Skin epidermis (tissue), 12 donors: Measurements from ENCODE around the gene ADAR.

Experiments used
- H3K27ac ChIP-seq, 21 experiments: fragments of 200-600 bp; sonication (generic) in 11 of 21; one replicate each; pipeline ENCODE4 v1.5.0; 2020; ENCODE audit warnings: mild to moderate bottlenecking in 3 of 21, inconsistent platforms in 2 of 21, moderate library complexity in 2 of 21
- H3K4me3 ChIP-seq, 7 experiments: fragments of 200-600 bp; sonication (generic) in 2 of 7; one replicate each; pipeline ENCODE4 v1.5.0; 2020; ENCODE audit warnings: inconsistent platforms in 2 of 7, mild to moderate bottlenecking in 2 of 7, moderate library complexity in 1 of 7

ADAR gene

DNA sequence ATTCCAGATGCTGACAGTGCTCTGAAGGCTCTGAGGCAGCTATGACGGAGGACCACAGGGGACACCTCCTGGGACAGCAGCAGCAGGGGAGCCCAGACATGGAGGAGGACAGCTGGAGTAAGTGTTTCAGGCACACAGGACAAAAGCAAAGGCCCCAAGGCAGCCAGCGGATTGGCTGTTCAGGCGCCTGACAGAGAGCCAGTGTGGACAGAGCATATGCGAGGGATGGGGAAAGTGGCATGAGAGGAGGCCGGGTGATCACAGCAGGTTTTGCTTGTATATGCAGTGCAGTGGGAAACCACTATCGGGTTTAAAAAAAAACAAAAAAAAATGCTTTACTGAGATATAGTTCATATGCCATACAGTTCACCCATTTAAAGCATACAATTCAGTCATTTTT is 21.3 kb downstream of the ADAR start:
- Histone ChIP-seq H3K27ac (no peak overlapping the region), H3K4me3 (no peak overlapping the region)

DNA sequence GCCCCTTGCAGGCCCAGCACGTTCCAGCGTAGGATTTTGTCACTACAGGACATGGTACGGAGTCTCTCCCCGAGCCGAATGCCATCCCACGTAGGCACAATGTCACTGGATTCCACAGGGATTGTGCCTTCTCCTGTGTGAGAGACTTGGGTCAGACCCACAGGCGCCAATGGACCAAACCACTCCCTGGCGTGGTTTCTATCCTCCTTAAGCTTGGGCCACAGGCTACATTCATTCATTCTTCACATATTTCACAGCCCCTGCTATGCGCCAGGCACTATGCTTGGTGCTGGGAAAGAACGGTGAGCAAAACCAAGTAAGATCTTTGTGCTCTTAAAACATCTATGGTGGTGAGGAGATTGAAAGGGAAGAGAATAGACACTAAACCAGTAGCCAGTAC is 21.8 kb downstream of the ADAR start:
- no peak overlapping the region for H3K4me3 ChIP-seq
- no peak overlapping the region for H3K27ac ChIP-seq

DNA sequence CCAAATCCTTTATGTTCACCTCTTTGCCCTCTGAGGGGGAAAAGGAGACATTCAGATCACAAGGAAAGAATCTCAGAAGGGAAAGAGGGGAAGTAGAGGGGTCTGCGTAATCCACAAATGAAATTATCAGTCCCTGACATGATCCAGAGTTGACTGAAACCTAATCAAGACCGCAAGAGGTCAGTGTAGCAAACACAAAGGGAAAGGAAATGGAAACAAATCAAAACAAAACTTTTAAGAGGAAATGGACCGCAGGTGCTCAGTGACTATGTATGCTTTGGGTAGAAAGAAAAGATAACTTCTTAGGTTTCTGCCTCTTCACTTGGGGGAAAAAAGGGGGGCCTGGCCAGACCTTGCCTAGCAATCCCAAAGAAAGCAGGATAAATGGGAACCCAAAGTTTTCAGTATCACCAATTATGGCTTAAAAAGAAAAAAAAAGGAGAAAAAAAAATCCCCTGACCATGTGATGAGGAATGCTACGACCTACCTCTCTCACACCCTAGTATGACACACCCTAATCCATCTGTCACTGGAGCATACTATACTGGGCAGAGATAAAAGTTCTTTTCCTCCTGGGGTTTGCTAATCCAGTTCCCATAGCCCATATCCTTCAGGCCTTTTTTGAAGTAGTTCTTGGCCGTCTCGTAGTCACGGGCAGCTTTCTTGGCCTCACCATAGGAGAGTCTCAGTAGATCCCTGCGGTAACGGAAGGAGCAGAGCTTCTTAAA is 23.6 kb downstream of the ADAR start:
- H3K27ac ChIP-seq = no peak overlapping the region
- no peak overlapping the region for H3K4me3 ChIP-seq

DNA sequence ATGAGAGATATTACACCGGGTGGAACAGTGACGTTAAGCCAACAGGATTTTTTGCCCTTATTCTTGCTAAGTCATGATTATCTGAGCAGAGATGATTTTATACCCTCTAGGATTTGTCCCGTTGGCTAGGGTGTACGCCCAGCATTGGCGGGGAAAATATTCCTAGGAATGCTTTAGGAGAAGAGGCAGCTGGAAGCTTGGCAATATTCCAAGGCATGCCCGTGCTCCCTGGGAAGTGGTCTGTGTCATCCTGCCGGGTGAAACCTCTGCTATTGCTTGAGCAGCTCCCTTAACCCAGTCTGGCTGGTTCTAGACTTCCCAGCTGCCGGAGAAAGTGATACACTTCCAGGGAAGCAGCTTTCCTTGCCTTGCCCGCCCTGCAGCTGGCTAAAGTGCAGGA is 24.2 kb downstream of the ADAR start:
- Histone ChIP-seq H3K27ac (no peak overlapping the region), H3K4me3 (no peak overlapping the region)

DNA sequence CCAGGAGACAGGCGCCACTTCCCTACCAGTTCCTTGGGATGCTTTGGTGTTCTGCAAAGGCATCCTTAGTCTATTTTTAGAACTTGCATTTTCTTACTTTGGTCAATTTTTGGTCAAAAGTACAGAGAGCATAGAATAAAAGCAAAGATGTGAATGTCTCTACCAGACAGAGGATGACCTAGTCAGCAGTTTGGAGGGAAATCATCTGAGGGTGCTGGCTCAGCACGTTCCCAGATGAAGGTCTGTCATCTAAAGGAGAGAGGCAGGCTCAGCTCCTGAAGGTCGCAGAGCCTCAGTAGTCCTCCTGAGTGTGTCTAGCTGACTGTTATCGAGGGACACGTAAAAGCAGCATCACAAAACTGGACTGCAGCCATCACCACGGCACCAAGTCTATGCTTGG is 25.1 kb downstream of the ADAR start:
- no peak overlapping the region for H3K4me3 ChIP-seq
- H3K27ac ChIP-seq = no peak overlapping the region

DNA sequence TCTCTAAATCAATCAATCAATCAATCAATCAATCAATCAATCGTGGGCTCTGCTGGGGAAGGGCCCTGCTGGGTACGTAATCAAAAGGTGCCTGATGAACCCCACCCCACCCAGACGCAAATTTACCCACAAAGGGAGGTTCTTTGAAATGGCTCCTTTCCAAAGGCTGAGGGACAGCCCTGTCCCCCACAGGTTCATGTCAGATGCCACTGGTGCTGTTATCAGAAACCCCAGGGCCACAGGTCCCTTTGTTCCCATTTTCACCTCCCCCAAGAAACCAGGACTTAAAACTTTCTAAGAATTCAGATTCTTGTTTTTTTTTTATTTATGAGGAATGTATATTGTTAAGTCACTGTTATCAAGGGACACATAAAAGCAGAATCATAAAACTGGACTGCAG is 26.2 kb downstream of the ADAR start:
- H3K4me3 ChIP-seq = no peak overlapping the region
- H3K27ac ChIP-seq = no peak overlapping the region

DNA sequence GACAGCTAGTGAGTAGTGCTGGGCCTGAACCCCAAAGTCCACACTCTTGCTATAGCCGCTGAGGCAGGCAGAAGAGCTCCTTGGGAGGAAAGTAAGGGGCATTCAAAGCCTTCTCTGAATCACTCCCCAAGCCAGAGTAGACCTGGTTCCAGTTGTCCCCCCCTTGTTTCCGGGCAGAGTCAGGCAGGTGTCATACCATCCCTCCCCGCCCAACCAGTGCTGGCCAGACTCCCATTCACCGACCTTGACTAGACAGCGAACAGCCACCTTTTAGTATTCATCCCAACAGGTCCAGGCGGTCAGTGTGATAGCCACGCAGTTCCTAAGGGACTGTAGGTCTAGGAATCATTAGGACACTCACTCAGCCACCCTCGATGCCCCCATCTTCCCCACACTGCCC is 28.6 kb downstream of the ADAR start:
- H3K27ac ChIP-seq = no peak overlapping the region
- no peak overlapping the region for H3K4me3 ChIP-seq

DNA sequence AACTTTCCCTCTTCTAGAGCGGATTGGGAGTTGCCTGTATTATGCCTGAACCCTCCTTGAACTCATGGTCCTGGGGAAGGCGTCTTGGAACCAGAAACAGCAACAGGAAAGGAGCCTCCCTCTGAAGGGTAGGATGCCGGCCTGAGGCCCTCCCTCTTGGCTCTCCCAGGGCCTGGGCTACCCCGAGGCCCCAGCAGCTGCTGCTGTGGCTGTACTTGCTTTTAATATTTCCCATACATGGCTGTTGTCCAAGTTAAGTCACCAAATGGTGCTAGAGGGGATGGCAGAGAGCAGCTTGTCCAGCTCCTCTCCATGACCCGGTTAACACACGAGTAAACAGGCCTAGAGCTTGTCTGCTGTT is 29.9 kb downstream of the ADAR start:
- Histone ChIP-seq H3K27ac (no peak overlapping the region), H3K4me3 (no peak overlapping the region)

DNA sequence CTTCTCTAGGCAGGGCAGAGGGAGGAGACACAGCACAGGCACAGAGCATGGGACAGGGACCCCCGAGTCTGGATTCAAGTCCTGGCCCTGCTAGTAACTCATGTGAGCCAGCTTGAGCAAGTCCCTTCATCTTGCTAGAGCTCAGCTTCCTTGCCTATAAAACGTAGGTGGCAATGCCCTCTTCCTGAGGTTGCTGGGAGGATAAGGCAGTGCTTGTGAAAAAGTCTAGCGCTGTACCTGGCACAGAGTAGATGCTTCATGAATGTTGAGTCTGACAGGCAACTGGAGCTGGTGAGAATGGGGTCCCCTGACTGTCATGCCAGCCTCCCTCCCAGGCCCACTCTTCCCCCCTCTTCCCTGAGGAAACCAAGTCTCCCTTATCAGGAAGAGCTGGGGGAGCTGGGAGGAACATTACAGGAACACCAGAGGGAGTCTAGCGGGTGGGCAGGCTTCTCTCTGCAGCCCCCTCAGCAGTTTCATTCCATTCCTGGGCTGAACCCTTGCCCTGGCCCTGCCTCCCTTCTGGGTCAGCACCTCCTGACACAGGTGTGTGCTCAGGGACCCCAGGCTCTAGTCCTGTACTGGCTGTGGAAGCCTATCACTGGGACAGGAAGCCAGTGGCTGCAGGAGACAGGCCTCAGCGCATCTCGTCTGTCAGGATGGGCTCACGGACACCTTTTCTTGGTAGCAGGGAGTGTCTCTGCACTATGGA is 30.5 kb downstream of the ADAR start:
- no peak overlapping the region for H3K4me3 ChIP-seq
- no peak overlapping the region for H3K27ac ChIP-seq

DNA sequence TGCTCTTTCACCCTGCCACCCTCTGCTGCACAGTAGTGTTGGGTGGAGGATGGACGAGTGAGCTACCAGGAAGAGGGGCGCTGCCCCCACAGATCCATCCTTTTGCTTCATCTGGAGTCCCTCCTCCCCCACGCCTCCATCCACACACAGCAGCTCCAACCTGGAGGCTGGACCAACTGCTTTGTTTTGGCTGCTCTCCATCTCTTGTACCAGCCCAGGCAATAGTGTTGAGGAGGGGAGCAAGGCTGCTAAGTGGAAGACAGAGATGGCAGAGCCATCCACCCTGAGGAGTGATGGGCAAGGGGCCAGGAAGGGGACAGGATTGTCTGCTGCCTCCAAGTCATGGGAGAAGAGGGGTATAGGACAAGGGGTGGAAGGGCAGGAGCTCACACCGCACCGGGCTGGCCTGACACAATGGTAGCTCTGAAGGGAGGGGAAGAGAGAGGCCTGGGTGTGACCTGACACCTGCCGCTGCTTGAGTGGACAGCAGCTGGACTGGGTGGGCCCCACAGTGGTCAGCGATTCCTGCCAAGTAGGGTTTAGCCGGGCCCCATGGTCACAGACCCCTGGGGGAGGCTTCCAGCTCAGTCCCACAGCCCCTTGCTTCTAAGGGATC is 31.9 kb downstream of the ADAR start:
- Histone ChIP-seq H3K27ac (no peak overlapping the region), H3K4me3 (no peak overlapping the region)

DNA sequence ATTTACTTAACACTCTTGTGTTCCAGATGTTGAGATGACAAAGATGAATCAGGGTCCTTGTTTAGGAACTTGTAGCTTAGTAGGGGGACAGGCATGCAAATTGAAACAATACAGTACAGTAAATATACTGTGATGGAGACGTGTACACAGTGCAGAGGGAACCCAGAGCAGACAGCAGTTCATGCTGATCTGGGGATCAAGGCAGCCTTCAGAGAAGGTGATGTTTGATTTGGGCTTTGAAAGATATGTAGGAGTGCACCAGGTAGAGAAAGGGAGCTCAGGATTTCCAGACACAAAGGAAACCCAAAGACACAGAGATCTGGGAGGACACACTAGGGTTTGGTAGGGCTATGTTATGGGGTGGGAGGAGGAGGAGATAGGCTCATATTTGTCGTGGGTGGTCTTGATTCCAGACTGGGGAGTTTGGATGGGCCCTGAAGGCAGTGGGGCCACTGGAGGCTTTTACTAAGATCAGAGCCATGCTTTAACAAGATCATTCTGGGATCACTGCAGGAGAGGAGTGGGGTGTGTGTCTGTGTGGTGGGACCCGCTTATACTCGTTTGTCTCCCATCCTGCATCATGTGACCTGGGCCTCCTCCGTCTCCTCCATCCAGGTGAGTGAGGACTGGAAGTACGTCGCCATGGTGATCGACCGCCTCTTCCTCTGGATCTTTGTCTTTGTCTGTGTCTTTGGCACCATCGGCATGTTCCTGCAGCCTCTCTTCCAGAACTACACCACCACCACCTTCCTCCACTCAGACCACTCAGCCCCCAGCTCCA is 32.6 kb downstream of the ADAR start:
- Histone ChIP-seq H3K4me3 (no peak overlapping the region), H3K27ac (no peak overlapping the region)

DNA sequence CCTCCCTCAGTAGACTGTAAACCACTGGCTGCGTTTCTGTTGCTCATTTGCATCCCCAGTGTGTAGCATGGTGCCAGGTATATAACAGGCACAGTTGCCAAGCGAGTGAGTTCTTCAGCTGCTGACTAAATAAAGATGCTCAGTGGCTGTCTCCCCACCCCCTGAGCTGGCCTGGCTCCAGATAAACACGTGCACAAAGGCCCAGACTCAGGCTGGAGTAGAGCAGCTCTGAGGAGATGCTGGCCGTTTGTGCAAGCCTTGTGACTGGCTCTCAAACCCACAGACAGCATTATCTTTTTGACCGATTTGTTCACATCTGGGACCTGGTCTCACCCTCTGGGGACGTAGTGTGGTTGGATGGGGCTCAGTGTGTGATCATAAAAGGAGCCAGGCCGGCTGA is 33.3 kb downstream of the ADAR start:
- Histone ChIP-seq H3K27ac (no peak overlapping the region), H3K4me3 (no peak overlapping the region)

DNA sequence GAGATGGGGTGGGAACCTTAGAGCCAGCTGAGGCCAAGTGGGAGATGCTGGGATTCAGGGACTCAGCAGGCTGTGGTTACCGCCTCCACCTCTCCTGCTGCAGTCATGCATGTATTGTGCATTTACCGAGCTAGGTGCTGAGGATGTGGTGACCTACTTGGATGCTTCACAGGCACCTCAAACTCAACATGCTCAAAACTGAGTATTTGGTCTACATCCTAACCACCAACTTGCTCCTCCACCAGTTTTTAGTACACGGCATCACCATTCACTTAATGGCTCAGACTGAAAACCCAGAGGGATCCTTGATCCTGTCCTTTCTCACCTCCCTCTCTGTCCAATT is 34.8 kb downstream of the ADAR start:
- Histone ChIP-seq H3K4me3 (no peak overlapping the region), H3K27ac (no peak overlapping the region)

DNA sequence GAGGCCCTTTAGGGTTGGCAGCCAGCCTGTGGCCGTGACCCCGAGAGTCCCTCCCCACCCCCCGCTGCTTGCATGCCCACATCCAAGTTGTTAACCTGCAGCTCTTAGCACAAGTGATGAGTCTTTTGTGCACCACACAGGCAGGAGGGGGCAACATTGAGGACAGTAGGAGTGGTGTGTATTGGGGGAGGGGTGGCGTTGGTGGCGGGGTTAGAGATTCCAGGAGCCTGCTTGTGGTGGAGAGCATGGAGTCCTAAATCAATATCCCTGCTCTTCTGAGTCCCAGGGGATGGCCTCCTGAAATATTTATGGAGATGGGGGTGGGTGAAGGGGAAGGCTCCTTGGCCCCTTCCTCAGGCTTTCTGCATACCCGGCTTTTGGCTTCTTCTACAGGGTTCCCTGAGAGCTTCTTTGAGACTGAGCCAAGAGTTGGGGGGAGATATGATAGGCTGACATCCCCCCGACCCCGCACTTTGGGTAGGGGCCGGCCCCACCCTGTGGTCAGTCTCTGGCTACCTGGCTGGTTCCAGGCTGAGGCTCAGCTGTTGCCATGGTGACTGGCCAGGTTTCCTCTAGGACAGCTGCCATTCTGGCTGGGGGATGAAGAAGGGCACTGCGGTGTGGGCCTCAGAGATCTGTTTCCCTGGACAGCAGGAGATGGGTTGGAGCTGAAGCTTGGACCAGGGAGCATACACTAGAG is 35.4 kb downstream of the ADAR start:
- H3K4me3 ChIP-seq = no peak overlapping the region
- H3K27ac ChIP-seq = no peak overlapping the region

DNA sequence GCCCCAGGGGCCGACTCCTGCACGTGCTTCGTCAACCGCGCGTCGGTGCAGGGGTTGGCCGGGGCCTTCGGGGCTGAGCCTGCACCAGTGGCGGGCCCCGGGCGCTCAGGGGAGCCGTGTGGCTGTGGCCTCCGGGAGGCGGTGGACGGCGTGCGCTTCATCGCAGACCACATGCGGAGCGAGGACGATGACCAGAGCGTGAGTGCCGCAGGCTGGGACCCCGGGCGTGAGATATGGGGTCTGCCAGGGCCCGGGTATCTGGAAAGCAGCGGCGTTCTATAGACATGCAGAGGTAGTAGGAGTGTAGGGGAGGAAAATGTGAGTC is 36.1 kb downstream of the ADAR start:
- H3K4me3 ChIP-seq = no peak overlapping the region
- H3K27ac ChIP-seq = no peak overlapping the region

DNA sequence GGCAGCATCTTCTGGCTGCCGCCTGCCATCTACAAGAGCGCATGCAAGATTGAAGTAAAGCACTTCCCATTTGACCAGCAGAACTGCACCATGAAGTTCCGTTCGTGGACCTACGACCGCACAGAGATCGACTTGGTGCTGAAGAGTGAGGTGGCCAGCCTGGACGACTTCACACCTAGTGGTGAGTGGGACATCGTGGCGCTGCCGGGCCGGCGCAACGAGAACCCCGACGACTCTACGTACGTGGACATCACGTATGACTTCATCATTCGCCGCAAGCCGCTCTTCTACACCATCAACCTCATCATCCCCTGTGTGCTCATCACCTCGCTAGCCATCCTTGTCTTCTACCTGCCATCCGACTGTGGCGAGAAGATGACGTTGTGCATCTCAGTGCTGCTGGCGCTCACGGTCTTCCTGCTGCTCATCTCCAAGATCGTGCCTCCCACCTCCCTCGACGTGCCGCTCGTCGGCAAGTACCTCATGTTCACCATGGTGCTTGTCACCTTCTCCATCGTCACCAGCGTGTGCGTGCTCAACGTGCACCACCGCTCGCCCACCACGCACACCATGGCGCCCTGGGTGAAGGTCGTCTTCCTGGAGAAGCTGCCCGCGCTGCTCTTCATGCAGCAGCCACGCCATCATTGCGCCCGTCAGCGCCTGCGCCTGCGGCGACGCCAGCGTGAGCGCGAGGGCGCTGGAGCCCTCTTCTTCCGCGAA is 36.6 kb downstream of the ADAR start:
- no peak overlapping the region for H3K27ac ChIP-seq
- no peak overlapping the region for H3K4me3 ChIP-seq

DNA sequence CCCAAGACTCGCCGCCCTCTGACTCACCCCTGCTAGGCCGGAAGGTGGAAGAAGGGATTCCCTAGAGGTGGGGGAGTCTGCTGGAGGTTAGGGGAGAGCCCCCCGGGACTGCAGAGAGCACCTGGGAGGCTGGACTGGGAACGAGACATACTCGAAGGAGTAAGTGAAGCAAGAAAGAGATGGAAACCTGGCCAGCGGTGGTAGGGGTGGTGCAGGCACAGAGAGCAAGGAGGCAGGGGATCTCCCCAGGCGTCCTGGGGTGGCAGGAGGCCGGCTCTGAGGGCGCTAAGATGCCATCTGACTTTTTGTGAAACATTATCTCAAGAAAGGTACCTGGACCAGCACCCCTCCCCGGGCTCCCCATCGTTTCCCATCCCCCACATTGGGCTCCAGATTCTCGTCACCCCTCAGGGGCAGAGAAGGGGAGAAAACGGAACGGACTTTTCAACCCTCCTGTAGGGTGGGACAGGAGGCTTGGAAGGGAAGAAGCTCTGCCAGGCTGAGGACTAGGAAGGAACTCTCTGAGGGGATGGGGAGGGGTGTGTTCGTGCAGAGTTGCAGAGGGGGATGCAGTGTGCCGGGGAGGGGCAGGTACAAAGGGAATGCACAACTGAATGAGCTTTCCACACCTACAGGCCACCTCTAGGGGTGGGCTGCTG is 39.7 kb downstream of the ADAR start:
- peak overlapping the region in 6 of 7 experiments; percentile 5 to 41 (median 14) for H3K4me3 ChIP-seq
- H3K27ac ChIP-seq = no peak overlapping the region

DNA sequence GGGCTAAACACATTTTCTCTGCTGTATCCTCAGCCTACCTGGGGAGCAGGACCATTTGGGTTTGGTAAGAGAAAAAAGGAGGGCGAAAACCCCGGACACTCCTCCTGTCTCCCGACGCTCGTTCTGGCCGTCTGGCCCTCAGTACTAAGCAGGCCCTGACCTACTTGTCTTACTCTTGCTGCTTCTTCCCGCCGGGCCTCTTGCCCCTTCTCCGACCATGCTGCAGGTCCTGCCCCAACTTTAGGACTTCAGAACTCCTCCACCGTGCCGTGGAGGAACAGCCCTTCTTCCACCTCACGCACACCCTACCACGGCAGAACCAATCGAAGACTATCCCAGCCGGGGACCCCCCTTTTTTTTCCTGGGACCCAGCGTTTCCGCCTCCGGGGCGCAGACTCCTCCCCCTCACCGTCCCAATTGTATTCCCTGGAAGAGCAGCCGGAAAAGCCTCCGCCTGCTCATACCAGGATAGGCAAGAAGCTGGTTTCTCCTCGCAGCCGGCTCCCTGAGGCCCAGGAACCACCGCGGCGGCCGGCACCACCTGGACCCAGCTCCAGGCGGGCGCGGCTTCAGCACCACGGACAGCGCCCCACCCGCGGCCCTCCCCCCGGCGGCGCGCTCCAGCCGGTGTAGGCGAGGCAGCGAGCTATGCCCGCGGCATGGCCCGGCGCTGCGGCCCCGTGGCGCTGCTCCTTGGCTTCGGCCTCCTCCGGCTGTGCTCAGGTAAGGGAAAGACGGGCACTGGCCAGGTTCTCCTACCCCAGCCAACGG is 40.4 kb downstream of the ADAR start, which contains the start of gene CHRNB2:
CHRNB2 (plus strand) TSS at position 393 of the 771 bp plus-strand sequence; CDS start at position 660, 267 bp downstream.
- Histone ChIP-seq H3K27ac (peak within 1 kb of the TSS in 1 of 21 experiments; percentile 40), H3K4me3 (peak within 1 kb of the TSS in 6 of 7 experiments; percentile 5 to 41 (median 14))
